GM19438 (cell line): ENCODE data around the gene ST6GALNAC6.

Experiments used
- ATAC-seq: cut with Tn5 transposase; IDR thresholded peaks from one replicate; pipeline ENCODE4 v1.9.1; 2021; ENCODE audit warnings: low read depth; ENCODE audit not compliant: unreplicated experiment

Gene ST6GALNAC6

GRCh38 chr9:127934986-127935385 lies 35.6 kb upstream of the ST6GALNAC6 start:
- no peak for ATAC-seq

GRCh38 chr9:127934248-127934647 lies 34.8 kb upstream of the ST6GALNAC6 start:
- no peak for ATAC-seq

DNA sequence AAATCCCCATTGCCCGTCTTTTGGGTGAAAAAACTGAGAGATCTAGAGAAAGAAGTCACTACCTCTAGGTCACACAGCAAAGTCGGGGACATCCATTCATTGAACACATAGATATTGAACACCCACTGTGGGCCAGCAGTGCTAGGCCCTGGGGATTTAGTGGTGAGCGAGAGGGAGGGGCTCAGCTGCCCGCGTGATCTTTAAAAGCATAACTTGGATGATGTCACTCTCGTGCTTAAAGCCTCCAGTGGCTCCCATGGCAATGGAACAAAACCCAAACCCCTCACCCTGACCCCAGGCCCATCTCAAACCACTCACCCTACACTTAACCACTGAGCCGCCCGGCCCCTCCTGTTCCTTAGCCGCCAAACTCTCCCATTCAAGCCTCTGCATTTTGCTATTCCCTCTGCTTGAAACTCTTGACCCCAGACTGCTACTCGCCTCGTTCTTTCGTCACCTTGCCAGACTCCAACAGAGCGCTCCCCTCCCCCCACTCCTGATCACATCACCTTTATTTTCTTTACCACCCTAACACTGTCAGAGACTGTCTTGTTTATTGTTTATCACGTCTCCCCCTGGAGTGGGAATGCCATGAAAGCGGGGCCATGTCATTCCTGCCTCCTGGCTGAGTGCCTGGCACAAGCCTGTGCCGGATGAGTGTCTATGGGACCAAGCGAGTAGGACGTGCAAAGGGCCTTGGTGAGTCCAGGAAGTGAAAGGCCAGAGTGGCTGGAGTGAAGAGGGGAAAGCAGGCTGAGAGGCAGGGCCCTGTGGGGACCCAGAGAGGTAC lies 31.9 kb upstream of the ST6GALNAC6 start:
- no peak for ATAC-seq

DNA sequence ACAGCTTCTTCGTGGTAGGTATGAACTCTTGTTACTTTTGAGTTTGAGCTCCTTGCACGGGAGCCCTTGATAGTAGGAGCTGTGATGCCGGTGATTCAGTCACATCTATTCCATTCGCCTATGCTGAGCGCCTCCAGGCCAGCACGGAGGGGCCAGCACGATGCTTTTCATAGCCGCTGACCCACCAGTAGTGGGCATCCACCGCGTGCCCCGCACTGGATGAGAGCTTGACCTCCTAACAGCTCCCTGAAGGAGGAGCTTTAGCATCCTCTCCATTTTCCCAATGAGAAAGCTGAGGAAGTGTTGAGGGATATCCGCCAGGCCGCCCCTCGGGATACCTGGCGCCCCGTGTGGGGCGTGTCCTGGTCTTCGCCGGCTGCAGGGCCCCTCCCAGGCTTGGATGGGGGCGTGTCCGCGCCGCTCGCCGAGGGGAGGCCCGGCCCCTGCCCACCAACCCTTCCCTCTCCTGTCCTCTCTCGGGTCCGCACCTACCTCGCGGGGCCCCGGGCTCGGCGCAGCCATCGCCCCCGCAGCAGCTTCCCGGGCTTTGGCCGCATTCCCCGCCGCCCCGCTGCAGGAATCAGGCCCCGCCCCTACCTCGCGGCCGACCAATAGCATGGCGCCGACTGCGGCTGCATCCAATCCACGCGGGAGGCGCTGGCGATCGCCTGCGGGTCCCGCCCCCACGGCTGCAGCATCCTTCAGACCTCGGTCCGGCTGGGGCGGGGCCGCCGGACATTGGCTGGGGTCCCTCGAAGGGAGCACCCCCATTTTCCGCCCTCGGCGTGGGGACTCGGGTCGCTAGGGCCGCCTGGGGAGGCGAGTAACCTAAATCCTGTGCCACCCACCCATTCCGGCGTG lies 31.1 kb upstream of the ST6GALNAC6 start, which contains the start of gene PIP5KL1:
TSS of gene PIP5KL1 (minus strand) at position 547 of the 861 bp plus-strand sequence. CDS start at position 522, 25 bp downstream.
- ATAC-seq: peak; percentile 78

- ATAC-seq: no peak
Measured at GRCh38 chr9:127929625-127929979, 30.2 kb upstream of the ST6GALNAC6 start.

DNA sequence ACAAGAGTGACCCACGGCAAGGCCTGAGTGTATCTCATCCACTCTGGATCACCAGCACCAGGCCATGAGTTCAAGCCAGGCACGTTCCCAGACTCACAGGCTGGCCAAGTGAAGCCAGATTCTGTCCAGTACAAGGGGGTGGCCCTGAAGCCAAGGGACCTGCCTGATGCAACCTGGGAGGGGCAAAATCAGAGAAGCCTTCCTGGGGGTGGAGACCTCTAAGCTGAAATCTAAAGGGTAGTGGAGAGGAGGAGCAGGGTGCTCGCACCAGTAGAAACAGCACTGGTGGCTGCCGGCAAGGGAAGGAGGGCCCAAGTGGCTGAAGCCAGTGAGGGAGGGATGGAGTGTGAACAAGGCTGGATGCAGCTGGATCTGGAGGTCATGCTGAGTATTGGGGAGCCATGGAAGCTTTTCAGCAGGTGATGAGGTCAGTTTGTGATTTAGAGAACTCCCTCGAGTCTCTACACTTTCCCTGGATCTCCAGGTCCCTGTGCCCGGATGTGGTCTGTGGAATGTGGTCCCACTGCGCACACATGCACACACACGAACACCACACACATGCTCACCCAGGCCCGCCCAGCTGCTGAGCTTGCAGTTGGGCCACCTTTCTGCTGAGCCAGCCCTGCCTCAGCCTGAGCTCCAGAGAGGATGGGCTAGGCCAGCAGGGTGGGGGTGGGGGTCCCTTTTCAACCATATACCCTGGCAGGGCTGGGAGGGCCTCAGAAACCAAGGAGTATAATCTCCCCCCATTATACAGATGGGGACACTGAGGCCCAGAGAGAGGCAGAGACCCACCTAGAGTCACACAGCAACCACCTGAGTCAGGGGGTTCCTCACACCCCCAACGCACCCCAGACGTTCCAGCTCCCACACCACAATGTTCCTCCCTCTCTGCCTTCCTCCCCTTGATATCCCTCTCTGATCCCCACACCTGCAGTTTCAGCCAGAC lies 29.5 kb upstream of the ST6GALNAC6 start:
- no peak for ATAC-seq

DNA sequence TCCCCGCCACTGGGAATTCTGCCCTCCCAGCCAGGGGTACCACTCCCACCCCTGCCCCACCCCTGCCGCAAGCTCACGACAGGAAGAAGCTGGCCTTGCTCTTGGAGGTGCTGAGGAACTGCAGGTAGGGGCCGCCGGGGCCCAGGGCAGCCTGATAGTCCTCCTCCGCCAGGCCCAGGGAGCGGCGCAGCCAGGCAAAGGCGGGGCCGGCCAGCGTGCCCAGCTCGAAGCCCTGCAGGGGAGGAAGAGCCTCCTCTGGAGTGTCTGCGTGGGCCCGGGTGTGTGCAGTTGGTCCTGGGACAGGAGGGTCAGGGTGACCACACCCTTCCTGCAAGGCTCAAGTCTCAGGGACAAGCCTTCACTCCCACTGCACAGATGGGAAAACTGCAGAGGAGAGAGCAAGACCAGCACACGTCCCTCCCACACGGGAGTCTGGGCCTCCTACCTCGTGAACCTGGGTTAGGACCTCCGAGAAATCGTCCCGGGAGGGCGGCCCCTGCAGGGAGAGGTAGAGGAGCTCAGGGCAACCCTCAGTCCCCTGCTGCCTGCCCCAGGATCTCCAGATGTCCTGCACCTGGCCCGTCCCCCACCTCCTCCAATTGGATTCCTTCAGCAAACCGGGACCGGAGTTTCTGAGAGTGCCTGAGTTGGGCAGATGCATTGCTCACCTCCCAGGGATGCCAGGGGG lies 28.7 kb upstream of the ST6GALNAC6 start:
- ATAC-seq: no peak

GRCh38 chr9:127927201-127927987 lies 28.0 kb upstream of the ST6GALNAC6 start:
- ATAC-seq: no peak

- ATAC-seq: no peak
Measured at GRCh38 chr9:127926906-127927200, 27.4 kb upstream of the ST6GALNAC6 start.

GRCh38 chr9:127925959-127926905 lies 26.8 kb upstream of the ST6GALNAC6 start:
- no peak for ATAC-seq

DNA sequence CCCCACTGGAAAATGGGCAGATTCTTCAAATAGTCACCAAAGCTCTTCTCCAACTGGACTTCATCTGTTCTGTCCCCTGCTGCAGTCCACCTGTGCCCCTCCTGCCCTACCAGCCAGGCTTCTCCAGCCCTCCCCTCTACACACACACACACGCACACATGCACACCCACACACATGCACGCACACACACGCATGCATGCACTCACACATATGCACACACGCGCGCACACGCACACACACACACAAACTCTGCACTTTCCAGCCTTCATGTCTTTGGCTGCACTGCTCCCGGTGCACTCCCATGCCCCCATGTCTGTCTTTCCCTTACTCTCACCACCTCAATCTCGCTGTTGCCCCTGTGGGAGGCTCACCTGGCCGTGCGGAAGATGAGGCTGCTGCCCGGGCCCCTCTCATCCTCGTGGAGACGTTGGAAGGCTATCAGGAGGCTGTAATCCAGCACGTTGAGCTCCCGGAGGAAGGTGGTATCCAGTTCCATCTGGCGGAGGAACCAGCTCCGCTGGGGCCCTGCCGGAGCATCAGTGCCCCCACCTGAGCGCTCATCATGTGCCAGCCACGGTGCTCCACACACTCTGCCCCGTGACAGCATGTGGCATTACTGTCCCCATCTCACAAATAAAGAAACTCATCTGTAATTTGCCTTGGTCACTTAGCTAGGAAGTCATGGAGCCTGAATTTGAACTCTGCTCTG lies 25.5 kb upstream of the ST6GALNAC6 start:
- ATAC-seq: no peak

GRCh38 chr9:127923771-127924170 lies 24.4 kb upstream of the ST6GALNAC6 start:
- ATAC-seq: no peak

- no peak for ATAC-seq
Measured at GRCh38 chr9:127923046-127923445, 23.6 kb upstream of the ST6GALNAC6 start.

- ATAC-seq: no peak
Measured at GRCh38 chr9:127921557-127922120, 22.2 kb upstream of the ST6GALNAC6 start.

GRCh38 chr9:127920794-127921193 lies 21.4 kb upstream of the ST6GALNAC6 start:
- no peak for ATAC-seq

- ATAC-seq: no peak
Measured at GRCh38 chr9:127919253-127919815, 19.9 kb upstream of the ST6GALNAC6 start.
